Pons (tissue), 1 donor: ENCODE data around the gene SYNPO2.
A peak's percentile ranks its signal among the peaks of the same experiment; 100 is the strongest.
"Not testable (repeated sequence)": the region's sequence is repeated elsewhere in the genome, so short reads cannot be mapped to it uniquely, and the experiment has no call there.

Experiments used
- DNase-seq: peaks from one replicate; pipeline ENCODE4 v3.0.0-alpha.2; 2016; ENCODE audit warnings: low spot score

The SYNPO2 gene

GRCh38 chr4:118999919-119000318 is 111.3 kb downstream of the SYNPO2 start:
- no peak for DNase-seq

GRCh38 chr4:119000400-119000799 is 111.7 kb downstream of the SYNPO2 start:
- no peak for DNase-seq

- DNase-seq, result no peak
Measured at GRCh38 chr4:119002476-119002875, 113.8 kb downstream of the SYNPO2 start.

GRCh38 chr4:119003001-119003400 is 114.3 kb downstream of the SYNPO2 start:
- DNase-seq, result not testable (repeated sequence)

DNA sequence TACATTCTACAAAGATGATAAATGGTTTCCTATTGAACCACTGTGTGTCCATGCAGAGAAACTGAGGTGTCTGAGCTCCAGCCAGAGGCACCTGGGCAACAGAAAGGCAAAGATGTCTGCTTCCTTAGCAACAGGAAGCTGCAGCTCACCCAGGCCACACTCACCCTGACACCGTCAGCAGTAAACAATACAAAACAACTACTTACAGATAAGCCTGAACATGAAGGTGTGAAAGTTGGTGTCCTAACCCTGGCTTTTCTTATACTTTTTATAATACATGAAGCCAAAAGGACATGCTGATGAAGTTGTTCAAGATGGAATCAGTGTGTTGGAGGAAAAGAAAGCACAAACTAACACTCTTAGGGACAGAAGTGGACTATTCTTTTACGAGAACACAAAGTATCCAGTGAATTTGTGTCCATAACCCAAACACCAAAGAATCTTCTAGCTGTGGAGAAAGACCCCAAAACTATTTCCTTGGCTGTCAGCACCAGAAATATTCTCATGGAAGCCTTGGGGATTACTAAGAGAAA is 117.3 kb downstream of the SYNPO2 start:
- no peak for DNase-seq

GRCh38 chr4:119008761-119009160 is 120.1 kb downstream of the SYNPO2 start:
- no peak for DNase-seq

DNA sequence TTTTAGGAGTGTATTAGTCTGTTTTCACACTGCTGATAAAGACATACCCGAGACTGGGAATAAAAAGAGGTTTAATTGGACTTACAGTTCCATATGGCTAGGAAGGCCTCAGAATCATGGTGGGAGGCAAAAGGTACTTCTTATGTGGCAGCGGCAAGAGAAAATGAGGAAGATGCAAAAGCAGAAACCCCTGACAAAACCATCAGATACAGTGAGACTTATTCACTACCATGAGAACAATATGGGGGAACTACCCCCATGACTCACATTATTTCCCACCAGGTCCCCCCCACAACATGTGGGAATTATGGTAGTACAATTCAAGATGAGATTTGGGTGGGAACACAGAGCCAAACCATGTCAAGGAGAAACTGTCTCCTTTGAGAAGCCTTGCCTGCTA is 121.6 kb downstream of the SYNPO2 start:
- DNase-seq, result not testable (repeated sequence)

GRCh38 chr4:119010909-119011606 is 122.4 kb downstream of the SYNPO2 start:
- DNase-seq, result no peak

- no peak for DNase-seq
Measured at GRCh38 chr4:119011607-119011988, 122.9 kb downstream of the SYNPO2 start.

- no peak for DNase-seq
Measured at GRCh38 chr4:119014658-119015057, 126.0 kb downstream of the SYNPO2 start.

DNA sequence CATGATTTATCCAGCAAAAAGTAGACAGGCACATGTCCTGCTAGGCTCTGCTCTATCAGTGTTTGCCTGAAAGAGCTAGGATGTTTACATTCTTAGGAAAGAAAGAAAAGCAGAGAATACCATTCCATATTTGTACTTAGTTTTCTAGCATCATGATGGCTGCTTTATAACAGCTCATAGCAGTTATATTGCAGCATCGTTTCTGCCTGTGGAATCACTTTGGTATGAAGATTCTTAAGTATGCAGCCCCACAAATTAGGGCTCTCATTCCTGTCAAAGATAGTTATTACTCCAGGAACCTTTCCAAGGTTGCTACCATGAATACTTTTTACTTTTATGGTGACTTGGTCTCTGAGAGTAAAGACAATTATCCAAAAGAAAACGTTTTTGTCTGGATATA is 128.0 kb downstream of the SYNPO2 start:
- DNase-seq, result no peak

GRCh38 chr4:119017636-119018035 is 129.0 kb downstream of the SYNPO2 start:
- DNase-seq, result no peak

DNA sequence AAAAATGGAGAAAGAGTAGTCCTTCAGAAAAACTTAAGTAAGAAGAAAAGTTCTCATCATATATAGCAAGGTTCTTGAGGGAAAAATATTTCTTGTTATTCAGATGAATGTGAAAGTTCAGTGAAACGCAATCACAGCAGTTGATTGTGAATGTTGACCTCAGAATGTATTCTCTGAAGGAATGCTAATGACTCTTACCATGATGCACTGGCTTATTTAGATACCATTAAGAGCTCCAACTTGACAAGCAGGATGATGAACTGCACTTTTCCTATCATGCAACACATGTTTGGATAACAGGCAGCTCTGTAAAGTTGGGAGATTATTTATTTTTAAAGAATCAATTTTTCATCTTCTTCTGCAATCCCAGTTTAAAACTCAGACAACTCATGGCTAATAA is 131.5 kb downstream of the SYNPO2 start:
- no peak for DNase-seq

GRCh38 chr4:119022520-119022919 is 133.9 kb downstream of the SYNPO2 start:
- not testable (repeated sequence) for DNase-seq

- no peak for DNase-seq
Measured at GRCh38 chr4:119024102-119024501, 135.4 kb downstream of the SYNPO2 start.

DNA sequence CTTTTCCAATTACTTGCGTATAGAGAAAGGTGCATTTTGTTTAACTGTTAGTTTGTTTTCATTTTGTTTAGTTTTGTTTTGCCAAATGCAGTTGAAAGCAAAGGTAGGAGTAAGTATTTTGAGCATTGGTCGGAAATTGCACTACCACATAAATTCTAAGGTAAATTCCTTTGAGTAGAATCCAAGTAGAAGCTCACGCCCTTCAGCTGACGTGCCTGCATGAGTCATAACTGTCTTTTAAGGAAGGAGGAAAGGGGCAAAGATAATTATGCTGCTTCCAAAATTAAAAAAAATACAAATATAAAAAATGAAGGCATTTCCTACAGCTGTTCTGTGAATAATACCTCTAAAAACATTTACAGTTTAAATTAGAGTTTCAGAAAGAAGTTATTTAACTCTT is 136.8 kb downstream of the SYNPO2 start:
- peak; percentile 38 for DNase-seq

GRCh38 chr4:119025916-119026661 is 137.4 kb downstream of the SYNPO2 start:
- peak; percentile 55 for DNase-seq

- DNase-seq, result no peak
Measured at GRCh38 chr4:119026662-119027444, 138.2 kb downstream of the SYNPO2 start.

DNA sequence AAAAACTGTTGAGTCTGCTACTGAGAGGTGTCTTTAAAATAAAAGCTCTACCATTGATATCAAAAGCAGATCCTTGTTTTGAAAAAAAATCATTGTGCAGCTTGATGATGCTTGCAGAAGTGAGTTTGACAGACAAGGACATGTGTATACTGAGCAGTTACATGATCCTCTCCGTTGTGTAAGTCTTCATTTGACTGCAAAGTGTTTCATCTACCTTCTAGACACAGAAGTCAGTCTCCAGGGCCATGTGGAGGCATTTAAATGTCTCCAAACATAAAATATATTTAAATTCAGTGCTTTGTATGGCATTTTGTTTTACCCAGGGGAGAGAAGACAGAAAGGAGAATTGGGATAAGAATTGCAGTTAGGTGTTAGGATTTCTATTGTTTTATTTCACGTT is 139.2 kb downstream of the SYNPO2 start:
- no peak for DNase-seq

GRCh38 chr4:119028296-119028695 is 139.6 kb downstream of the SYNPO2 start:
- DNase-seq, result no peak

DNA sequence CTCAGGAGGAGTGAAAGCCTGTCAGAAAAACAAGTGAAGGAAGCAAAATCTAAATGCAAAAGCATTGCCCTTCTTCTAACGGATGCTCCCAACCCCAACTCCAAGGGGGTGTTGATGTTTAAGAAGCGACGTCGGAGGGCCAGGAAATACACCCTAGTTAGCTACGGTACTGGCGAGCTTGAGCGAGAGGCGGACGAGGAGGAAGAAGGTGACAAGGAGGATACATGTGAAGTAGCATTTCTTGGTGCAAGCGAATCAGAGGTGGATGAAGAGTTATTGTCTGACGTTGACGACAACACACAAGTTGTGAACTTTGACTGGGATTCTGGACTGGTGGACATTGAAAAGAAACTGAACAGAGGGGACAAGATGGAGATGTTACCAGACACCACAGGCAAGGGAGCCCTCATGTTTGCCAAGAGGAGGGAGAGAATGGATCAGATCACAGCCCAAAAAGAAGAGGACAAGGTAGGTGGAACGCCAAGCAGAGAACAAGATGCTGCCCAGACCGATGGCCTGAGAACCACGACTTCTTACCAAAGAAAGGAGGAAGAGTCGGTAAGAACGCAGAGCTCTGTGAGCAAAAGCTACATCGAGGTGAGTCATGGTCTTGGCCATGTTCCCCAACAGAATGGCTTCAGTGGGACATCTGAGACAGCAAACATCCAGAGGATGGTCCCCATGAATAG is 141.3 kb downstream of the SYNPO2 start:
- DNase-seq, result no peak

DNA sequence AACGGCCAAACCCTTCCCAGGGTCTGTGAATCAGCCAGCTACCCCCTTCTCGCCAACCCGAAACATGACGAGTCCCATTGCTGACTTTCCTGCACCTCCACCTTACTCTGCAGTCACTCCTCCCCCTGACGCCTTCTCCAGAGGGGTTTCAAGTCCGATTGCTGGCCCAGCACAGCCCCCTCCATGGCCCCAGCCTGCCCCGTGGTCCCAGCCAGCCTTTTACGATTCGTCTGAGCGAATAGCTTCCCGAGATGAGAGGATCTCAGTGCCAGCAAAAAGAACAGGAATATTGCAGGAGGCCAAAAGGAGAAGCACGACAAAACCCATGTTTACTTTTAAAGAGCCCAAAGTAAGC is 141.9 kb downstream of the SYNPO2 start:
- DNase-seq, result no peak
